K562 (cell line): ENCODE measurements around the gene FCHSD1. TPM values are rescaled to one million over a fixed set of nuclear protein-coding genes. Genes with fewer than 3 reads are reported as not detected.

Source experiments
- BACH1 ChIP-seq: fragments of 200-800 bp; sonication (Bioruptor generic); IDR thresholded peaks from 2 replicates; pipeline ENCODE4 v1.6.1; 2016; ENCODE audit warnings: missing genetic modification characterization, missing compliant biosample characterization
- BRCA1 ChIP-seq, 2 experiments: fragments of 450-650 bp in 1 of 2; sonication (generic) in 1 of 2; formaldehyde crosslinking in 1 of 2; IDR thresholded peaks; 2 replicates each; pipeline versions ENCODE4 v1.5.0 to v1.6.1; 2017 to 2020; ENCODE audit warnings: mild to moderate bottlenecking in 1 of 2, missing genetic modification reagents in 1 of 2
- HMGXB4 ChIP-seq: sonication (generic); formaldehyde crosslinking; IDR thresholded peaks from 2 replicates; pipeline ENCODE4 v1.8.1; 2023; ENCODE audit warnings: mild to moderate bottlenecking, missing genetic modification reagents
- JUND ChIP-seq, 2 experiments: IDR thresholded peaks; 2 replicates in 1 of 2; 3 replicates in 1 of 2; pipeline ENCODE4 v1.6.1; 2011; ENCODE audit warnings: borderline replicate concordance in 2 of 2, low read depth in 2 of 2, low read length in 2 of 2, improper control_type of control experiment in 1 of 2, missing biosample characterization in 1 of 2, missing genetic modification characterization in 1 of 2, missing genetic modification reagents in 1 of 2
- NR2F6 ChIP-seq: fragments of 450-650 bp; formaldehyde crosslinking; IDR thresholded peaks from 2 replicates; pipeline ENCODE4 v1.4.0; 2020; ENCODE audit warnings: mild to moderate bottlenecking
- PHB2 ChIP-seq: fragments of 450-650 bp; IDR thresholded peaks from 2 replicates; pipeline ENCODE4 v1.6.1; 2017; ENCODE audit warnings: low read depth
- POU5F1 ChIP-seq: fragments of 150-350 bp; IDR thresholded peaks from 2 replicates; pipeline ENCODE4 v1.6.1; 2014; ENCODE audit warnings: borderline replicate concordance, low read length, low read depth, mild to moderate bottlenecking; ENCODE audit not compliant: partially characterized antibody
- U2AF1 ChIP-seq: fragments of 200-400 bp; formaldehyde crosslinking; optimal IDR thresholded peaks from 2 replicates; pipeline ENCODE3; 2017; ENCODE audit warnings: mild to moderate bottlenecking, low read depth, low read length, moderate library complexity
- polyA plus RNA-seq, 8 experiments: library from polyadenylated mRNA; depleted of rRNA in 4 of 8; stranded (reverse) in 5 of 8; unstranded in 3 of 8; fragments of >200 nt; fragmentation: Nextera tagmentation in 2 of 8; fragmentation: Illumina TruSeq in 1 of 8; extraction: Ambion mirVana in 2 of 8; extraction: Trizol in 1 of 8; gene quantifications; 2 replicates each; pipeline versions ENCODE4 v1.2.1 to v1.2.3, GENCODE V29; 2011 to 2014; ENCODE audit warnings: inconsistent platforms in 1 of 8, missing spikeins in 1 of 8
- total RNA-seq, 7 experiments: library from RNA; depleted of rRNA in 6 of 7; stranded (reverse); fragments of >200 nt in 6 of 7; fragmentation: Illumina TruSeq in 2 of 7; extraction: Trizol in 2 of 7; gene quantifications; 2 replicates each; pipeline versions ENCODE4 v1.2.1 to v1.2.3, GENCODE V29; 2011 to 2021; ENCODE audit warnings: low replicate concordance in 1 of 7
- TF ChIP-seq, protein P1 (sequence below): fragments of 450-650 bp; IDR thresholded peaks from 2 replicates; pipeline ENCODE4 v1.6.1; 2017; ENCODE audit warnings: antibody characterized with exemption
- TF ChIP-seq, protein P2 (sequence below), 2 experiments: fragments of 450-650 bp in 1 of 2; sonication (generic) in 1 of 2; formaldehyde crosslinking in 1 of 2; IDR thresholded peaks; 2 replicates each; pipeline versions ENCODE4 v1.7.1 to v1.9.0; 2016 to 2022; ENCODE audit warnings: inconsistent platforms in 1 of 2, mild to moderate bottlenecking in 1 of 2, missing genetic modification reagents in 1 of 2
- TF ChIP-seq, protein P3 (sequence below): IDR thresholded peaks from 2 replicates; pipeline ENCODE4 v1.6.1; 2011; ENCODE audit not compliant: insufficient read length; ENCODE audit errors: extremely low read depth

FCHSD1 gene
- total and polyA plus RNA-seq, 9 of the 15 experiments (the other 6 are each of a cell fraction or from before 2014, with no cell fraction given): 0.35 to 37.5 (median 13.6) TPM

- TF ChIP-seq, protein P1, sequence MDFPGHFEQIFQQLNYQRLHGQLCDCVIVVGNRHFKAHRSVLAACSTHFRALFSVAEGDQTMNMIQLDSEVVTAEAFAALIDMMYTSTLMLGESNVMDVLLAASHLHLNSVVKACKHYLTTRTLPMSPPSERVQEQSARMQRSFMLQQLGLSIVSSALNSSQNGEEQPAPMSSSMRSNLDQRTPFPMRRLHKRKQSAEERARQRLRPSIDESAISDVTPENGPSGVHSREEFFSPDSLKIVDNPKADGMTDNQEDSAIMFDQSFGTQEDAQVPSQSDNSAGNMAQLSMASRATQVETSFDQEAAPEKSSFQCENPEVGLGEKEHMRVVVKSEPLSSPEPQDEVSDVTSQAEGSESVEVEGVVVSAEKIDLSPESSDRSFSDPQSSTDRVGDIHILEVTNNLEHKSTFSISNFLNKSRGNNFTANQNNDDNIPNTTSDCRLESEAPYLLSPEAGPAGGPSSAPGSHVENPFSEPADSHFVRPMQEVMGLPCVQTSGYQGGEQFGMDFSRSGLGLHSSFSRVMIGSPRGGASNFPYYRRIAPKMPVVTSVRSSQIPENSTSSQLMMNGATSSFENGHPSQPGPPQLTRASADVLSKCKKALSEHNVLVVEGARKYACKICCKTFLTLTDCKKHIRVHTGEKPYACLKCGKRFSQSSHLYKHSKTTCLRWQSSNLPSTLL: no peak
- TF ChIP-seq BACH1 (peak; percentile 85), POU5F1 (no peak), BRCA1 (IDR thresholded peaks at IDR 0.05) (no peak), BRCA1 (CRISPR knock-in tag; IDR thresholded peaks at IDR 0.05) (no peak), PHB2 (peak; percentile 67; the same call in 1 of the 2 replicates), U2AF1 (no peak), HMGXB4 (no peak), JUND (IDR thresholded peaks at IDR 0.05; ENCODE audit: borderline replicate concordance, low read depth, low read length) (peak; percentile 86), JUND (tag; IDR thresholded peaks at IDR 0.05; ENCODE audit: borderline replicate concordance, low read depth, low read length) (peak; percentile 78; the same call in 1 of the 3 replicates), NR2F6 (CRISPR knock-in tag) (no peak)
- TF ChIP-seq, protein P2, sequence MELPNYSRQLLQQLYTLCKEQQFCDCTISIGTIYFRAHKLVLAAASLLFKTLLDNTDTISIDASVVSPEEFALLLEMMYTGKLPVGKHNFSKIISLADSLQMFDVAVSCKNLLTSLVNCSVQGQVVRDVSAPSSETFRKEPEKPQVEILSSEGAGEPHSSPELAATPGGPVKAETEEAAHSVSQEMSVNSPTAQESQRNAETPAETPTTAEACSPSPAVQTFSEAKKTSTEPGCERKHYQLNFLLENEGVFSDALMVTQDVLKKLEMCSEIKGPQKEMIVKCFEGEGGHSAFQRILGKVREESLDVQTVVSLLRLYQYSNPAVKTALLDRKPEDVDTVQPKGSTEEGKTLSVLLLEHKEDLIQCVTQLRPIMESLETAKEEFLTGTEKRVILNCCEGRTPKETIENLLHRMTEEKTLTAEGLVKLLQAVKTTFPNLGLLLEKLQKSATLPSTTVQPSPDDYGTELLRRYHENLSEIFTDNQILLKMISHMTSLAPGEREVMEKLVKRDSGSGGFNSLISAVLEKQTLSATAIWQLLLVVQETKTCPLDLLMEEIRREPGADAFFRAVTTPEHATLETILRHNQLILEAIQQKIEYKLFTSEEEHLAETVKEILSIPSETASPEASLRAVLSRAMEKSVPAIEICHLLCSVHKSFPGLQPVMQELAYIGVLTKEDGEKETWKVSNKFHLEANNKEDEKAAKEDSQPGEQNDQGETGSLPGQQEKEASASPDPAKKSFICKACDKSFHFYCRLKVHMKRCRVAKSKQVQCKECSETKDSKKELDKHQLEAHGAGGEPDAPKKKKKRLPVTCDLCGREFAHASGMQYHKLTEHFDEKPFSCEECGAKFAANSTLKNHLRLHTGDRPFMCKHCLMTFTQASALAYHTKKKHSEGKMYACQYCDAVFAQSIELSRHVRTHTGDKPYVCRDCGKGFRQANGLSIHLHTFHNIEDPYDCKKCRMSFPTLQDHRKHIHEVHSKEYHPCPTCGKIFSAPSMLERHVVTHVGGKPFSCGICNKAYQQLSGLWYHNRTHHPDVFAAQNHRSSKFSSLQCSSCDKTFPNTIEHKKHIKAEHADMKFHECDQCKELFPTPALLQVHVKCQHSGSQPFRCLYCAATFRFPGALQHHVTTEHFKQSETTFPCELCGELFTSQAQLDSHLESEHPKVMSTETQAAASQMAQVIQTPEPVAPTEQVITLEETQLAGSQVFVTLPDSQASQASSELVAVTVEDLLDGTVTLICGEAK (IDR thresholded peaks at IDR 0.05): no peak
- TF ChIP-seq, protein P2 (CRISPR knock-in tag; IDR thresholded peaks at IDR 0.05): no peak
- TF ChIP-seq, protein P3, sequence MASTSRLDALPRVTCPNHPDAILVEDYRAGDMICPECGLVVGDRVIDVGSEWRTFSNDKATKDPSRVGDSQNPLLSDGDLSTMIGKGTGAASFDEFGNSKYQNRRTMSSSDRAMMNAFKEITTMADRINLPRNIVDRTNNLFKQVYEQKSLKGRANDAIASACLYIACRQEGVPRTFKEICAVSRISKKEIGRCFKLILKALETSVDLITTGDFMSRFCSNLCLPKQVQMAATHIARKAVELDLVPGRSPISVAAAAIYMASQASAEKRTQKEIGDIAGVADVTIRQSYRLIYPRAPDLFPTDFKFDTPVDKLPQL: no peak
Measured at GRCh38 chr5:141605523-141606277, 45.5 kb downstream of the FCHSD1 start (continued).
